Heart left ventricle (tissue), 16 donors: Measurements from ENCODE around the gene ISOC1. TPM values are rescaled to one million over a fixed set of nuclear protein-coding genes. Genes with fewer than 3 reads are reported as not detected.

Source experiments
- ATAC-seq, 4 donors: fragments of 200-7000 bp; cut with Tn5 transposase; one replicate each; pipeline ENCODE4 v1.9.1; 2020 to 2022; ENCODE audit warnings: moderate library complexity in 4 of 4, mild to moderate bottlenecking in 3 of 4, moderate number of reproducible peaks in 1 of 4
- DNase-seq, 5 donors: peaks; one replicate each; pipeline ENCODE4 v3.0.0-alpha.2; 2020
- H3K27ac ChIP-seq, 12 donors: fragments of 200-600 bp; sonication (generic) in 4 of 12; one replicate each; pipeline versions ENCODE4 v1.5.0 to v1.8.0; 2016 to 2022; ENCODE audit warnings: mild to moderate bottlenecking in 2 of 12
- H3K27me3 ChIP-seq, 9 donors: fragments of 200-600 bp; sonication (generic) in 2 of 9; one replicate each; pipeline versions ENCODE4 v1.5.1 to v1.8.0; 2016 to 2022; ENCODE audit warnings: mild to moderate bottlenecking in 3 of 9
- H3K36me3 ChIP-seq, 9 donors: fragments of 200-600 bp; sonication (generic) in 2 of 9; one replicate each; pipeline versions ENCODE4 v1.5.0 to v1.8.0; 2018 to 2022; ENCODE audit warnings: mild to moderate bottlenecking in 2 of 9
- H3K4me1 ChIP-seq, 12 donors: fragments of 200-600 bp; sonication (generic) in 4 of 12; one replicate each; pipeline versions ENCODE4 v1.5.0 to v1.8.0; 2016 to 2022; ENCODE audit warnings: mild to moderate bottlenecking in 3 of 12
- H3K4me3 ChIP-seq, 12 donors: fragments of 200-600 bp; sonication (generic) in 4 of 12; one replicate each; pipeline versions ENCODE4 v1.5.0 to v1.8.0; 2017 to 2022; ENCODE audit warnings: mild to moderate bottlenecking in 9 of 12, moderate library complexity in 4 of 12
- H3K9me3 ChIP-seq, 12 donors: fragments of 200-600 bp; sonication (generic) in 4 of 12; one replicate each; pipeline versions ENCODE4 v1.5.0 to v1.8.0; 2016 to 2022; ENCODE audit warnings: mild to moderate bottlenecking in 1 of 12
- CTCF ChIP-seq, 12 donors: fragments of 200-600 bp; sonication (generic) in 4 of 12; IDR thresholded peaks; one replicate each; pipeline versions ENCODE4 v1.5.0 to v1.8.0; 2018 to 2022; ENCODE audit warnings: antibody characterized with exemption in 12 of 12, mild to moderate bottlenecking in 5 of 12
- POLR2A ChIP-seq, 2 donors: fragments of 450-650 bp; IDR thresholded peaks; one replicate each; pipeline ENCODE4 v1.6.1; 2017; ENCODE audit warnings: antibody characterized with exemption in 2 of 2, mild to moderate bottlenecking in 2 of 2, moderate library complexity in 2 of 2
- WGBS, 4 donors: extraction: QIAGEN DNeasy Blood & Tissue Kit in 2 of 4; methylation state at CpG; one replicate each; pipeline versions ENCODE4 v1.1.5 to v1.1.7; 2013 to 2018; 5-methylcytosine and 5-hydroxymethylcytosine counted together
- intact Hi-C, 10 donors: fragments of 100-400 bp; cut with DNase I; formaldehyde crosslinking; loops; one replicate each; pipeline versions ENCODE4 v1.11.1 to v1.14.2; 2022
- long read RNA-seq, 3 donors: library from polyadenylated mRNA; unstranded; transcript quantifications; one replicate each; pipeline ENCODE4 v2.0.0, GENCODE V29; 2020 to 2021
- polyA plus RNA-seq, 2 donors: library from polyadenylated mRNA; stranded (reverse); fragments of 200-250 nt; gene quantifications; one replicate each; pipeline ENCODE4 v1.2.3, GENCODE V29; 2013
- total RNA-seq, 9 donors: library from RNA; depleted of rRNA in 2 of 9; stranded (reverse); fragments of >200 nt in 2 of 9; fragmentation: NEBNext Ultra II Directional in 3 of 9; extraction: Animal tissue kit (Norgen Biotek cat#: 25700) in 3 of 9; gene quantifications; one replicate each; pipeline versions ENCODE4 v1.1.0 to v1.2.4, GENCODE V29; 2016 to 2023
- donor health status: ischemic (EF 13 %, LVEDD 7.1; RV severe dilation, severe dysfunction).
- donor health status: healthy with polysubstance abuse.
- donor health status: DM: no; HTN: yes; CAD: no.
- donor health status: DM: no; HTN: no; CAD: no.
- donor health status: ischemic (EF 25% LVEDD 6.9; RV normal size, moderate dysfunction).
- donor health status: ischemic (EF 25% LVEDD 5.7; RV mildly dilated, moderate dysfunction).
- donor health status: healthy.
- donor health status: DM: yes; HTN: yes; CAD: no.
- donor health status: ischemic (EF 35%, LVEDD 5.7; RV mildly dilated, moderate dysfunction).
- donor health status: nonischemic (EF 11% LVEDD 7.7; RV severe dilation, severe dysfunction).
- donor health status: DM: yes; HTN: yes; CAD: no.
- donor health status: PGD.
- donor health status: ischemic (EF 29% LVEDD 5.4; RV normal size, mild dysfunction).
- donor health status: nonischemic (EF 23%, LVEDD 6.1; RV moderate dilation, normal function).

ISOC1 gene
- total RNA-seq (10 to 100 TPM; 44.8 to 98.6 (median 73.8) TPM), polyA plus RNA-seq (10 to 100 TPM; 42.3 to 48.9 TPM)
- long read RNA-seq, donor 1, transcript ISOC1-201 (5 exons, 1,940 nt) = major isoform, 332 of 341 reads
- long read RNA-seq, donor 1, partial matches to known transcripts = 5 of 341 reads
- long read RNA-seq, donor 1, other reads (novel, unspliced or antisense) = 4 of 341 reads
- long read RNA-seq, donor 2, transcript ISOC1-201 (5 exons, 1,940 nt) = major isoform, 492 of 509 reads
- long read RNA-seq, donor 2, partial matches to known transcripts = 4 of 509 reads
- long read RNA-seq, donor 2, other reads (novel, unspliced or antisense) = 13 of 509 reads
- long read RNA-seq, donor 3, transcript ISOC1-201 (5 exons, 1,940 nt) = major isoform, 159 of 167 reads
- long read RNA-seq, donor 3, partial matches to known transcripts = 6 of 167 reads
- long read RNA-seq, donor 3, other reads (novel, unspliced or antisense) = 2 of 167 reads

GRCh38 chr5:129094087-129094923 is at the start of gene ISOC1:
TSS of gene ISOC1 (plus strand) at chr5:129094749. CDS start at chr5:129094767, 18 bp downstream.
- peak within 1 kb of the TSS; percentile 74 to 97 (median 90) for H3K27ac ChIP-seq
- DNase-seq (peak; percentile 94 to 96 (median 95)), ATAC-seq (peak; percentile 87 to 98 (median 95))
- no peaks in the 10 kb centered on the region for H3K36me3 ChIP-seq
- H3K27me3 ChIP-seq = no peaks in the 10 kb centered on the region
- peak within 1 kb of the TSS; percentile 75 to 95 (median 83) for H3K4me3 ChIP-seq
- intact Hi-C loops = loop anchor here in 1 of 10 donors (10.0 kb wide), 1 partner anchor 170 kb away; no protein-coding TSS in a partner anchor
- no peaks in the 10 kb centered on the region for H3K9me3 ChIP-seq
- peak; percentile 44 to 95 for TF ChIP-seq POLR2A (IDR thresholded peaks at IDR 0.05)
- TF ChIP-seq CTCF (IDR thresholded peaks at IDR 0.05) = peak in 1 of 12 donors; percentile 11
- peaks cover 2 to 40% (median 31%) of the 10 kb centered on the region in 12 donors for H3K4me1 ChIP-seq
- WGBS, 4 donors = 1% methylated on average over 19 to 87 of the region's 87 CpGs

GRCh38 chr5:129046151-129046550 is 48.4 kb upstream of the ISOC1 start:
- Histone ChIP-seq H3K4me3 (no peak overlapping the region), H3K27ac (no peak overlapping the region), H3K27me3 (no peaks in the 10 kb centered on the region), H3K4me1 (peaks cover 0 to 8% (median 0%) of the 10 kb centered on the region in 12 donors), H3K36me3 (no peaks in the 10 kb centered on the region), H3K9me3 (peaks cover 0 to 26% (median 8%) of the 10 kb centered on the region in 12 donors)
- no peak for ATAC-seq
- intact Hi-C loops = loop anchor here in 1 of 10 donors (10.0 kb wide), 1 partner anchor 141 kb away; no protein-coding TSS in a partner anchor
- TF ChIP-seq CTCF (IDR thresholded peaks at IDR 0.05) = no peak
- no peak for TF ChIP-seq POLR2A (IDR thresholded peaks at IDR 0.05)
- DNase-seq = no peak

- no peak for DNase-seq
These were observed 46.0 kb upstream of the ISOC1 start for GRCh38 chr5:129048509-129048908.

More at GRCh38 chr5:129048509-129048908, 46.0 kb upstream of the ISOC1 start:
- no peaks in the 10 kb centered on the region for H3K27me3 ChIP-seq
- H3K36me3 ChIP-seq = no peaks in the 10 kb centered on the region
- no peak for TF ChIP-seq CTCF (IDR thresholded peaks at IDR 0.05)
- no peak for TF ChIP-seq POLR2A (IDR thresholded peaks at IDR 0.05)
- peaks cover 0 to 8% (median 0%) of the 10 kb centered on the region in 12 donors for H3K4me1 ChIP-seq
- H3K4me3 ChIP-seq = no peak overlapping the region
- H3K9me3 ChIP-seq = peaks cover 0 to 22% (median 8%) of the 10 kb centered on the region in 12 donors
- WGBS, 4 donors = 32 to 55% (median 49%) methylated on average over 2 of the region's 2 CpGs
- no peak overlapping the region for H3K27ac ChIP-seq
- peak in 2 of 4 donors; percentile 59 to 73 for ATAC-seq
- intact Hi-C loops = loop anchor here in 1 of 10 donors (10.0 kb wide), 1 partner anchor 144 kb away; no protein-coding TSS in a partner anchor
